HG02571 (cell line): ENCODE data around the gene C2CD4C.
"Not testable (repeated sequence)": the region's sequence is repeated elsewhere in the genome, so short reads cannot be mapped to it uniquely, and the experiment has no call there.

ENCODE experiments used
- ATAC-seq: cut with Tn5 transposase; IDR thresholded peaks from one replicate; pipeline ENCODE4 v1.9.1; 2021; ENCODE audit warnings: mild to moderate bottlenecking, moderate library complexity; ENCODE audit not compliant: unreplicated experiment

Gene C2CD4C, protein sequence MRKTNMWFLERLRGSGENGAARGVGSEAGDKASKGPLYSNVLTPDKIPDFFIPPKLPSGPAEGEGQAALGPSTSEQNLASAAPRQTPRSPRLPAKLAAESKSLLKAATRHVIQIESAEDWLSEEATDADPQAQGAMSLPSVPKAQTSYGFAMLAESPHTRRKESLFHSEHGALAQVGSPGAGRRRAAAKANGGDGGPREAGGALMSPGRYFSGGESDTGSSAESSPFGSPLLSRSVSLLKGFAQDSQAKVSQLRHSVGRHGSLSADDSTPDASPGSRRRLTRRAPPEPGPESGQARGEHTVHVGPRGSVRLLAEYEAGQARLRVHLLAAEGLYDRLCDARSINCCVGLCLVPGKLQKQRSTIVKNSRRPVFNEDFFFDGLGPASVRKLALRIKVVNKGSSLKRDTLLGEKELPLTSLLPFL

DNA sequence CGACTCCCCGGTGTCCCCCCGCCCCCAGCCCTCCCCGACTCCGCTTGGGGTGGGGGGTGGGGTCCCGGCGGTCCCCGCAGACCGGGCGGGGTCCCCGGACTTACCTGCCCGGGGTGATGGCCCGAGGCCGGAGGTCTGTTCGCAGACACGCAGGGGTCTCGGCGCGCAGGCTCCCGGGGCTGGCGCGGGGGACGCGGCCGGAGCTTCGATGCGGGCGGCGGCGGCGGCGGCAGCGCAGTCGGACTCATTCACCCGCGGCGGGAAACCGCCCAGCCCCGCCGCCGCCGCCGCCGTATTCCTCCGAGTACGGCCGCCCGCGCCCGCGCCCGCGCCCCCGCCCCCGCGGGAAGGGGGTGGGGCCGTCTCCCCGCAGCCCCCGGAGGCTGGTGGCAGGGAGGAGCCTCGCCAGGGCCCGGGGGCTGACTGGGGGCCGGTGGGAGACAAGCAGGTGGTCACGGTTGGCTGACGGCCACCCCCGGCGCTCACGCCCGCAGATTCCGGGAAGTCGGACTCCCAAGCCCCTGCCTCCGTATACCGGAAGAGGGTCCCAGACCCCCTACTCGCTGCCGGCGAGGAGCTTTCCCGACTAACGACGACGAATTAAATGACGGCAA is at the start of gene C2CD4C:
TSS of gene C2CD4C (minus strand) at position 246 of the 614 bp plus-strand sequence. CDS start 786 bp downstream, outside the sequence.
- ATAC-seq: no peak

DNA sequence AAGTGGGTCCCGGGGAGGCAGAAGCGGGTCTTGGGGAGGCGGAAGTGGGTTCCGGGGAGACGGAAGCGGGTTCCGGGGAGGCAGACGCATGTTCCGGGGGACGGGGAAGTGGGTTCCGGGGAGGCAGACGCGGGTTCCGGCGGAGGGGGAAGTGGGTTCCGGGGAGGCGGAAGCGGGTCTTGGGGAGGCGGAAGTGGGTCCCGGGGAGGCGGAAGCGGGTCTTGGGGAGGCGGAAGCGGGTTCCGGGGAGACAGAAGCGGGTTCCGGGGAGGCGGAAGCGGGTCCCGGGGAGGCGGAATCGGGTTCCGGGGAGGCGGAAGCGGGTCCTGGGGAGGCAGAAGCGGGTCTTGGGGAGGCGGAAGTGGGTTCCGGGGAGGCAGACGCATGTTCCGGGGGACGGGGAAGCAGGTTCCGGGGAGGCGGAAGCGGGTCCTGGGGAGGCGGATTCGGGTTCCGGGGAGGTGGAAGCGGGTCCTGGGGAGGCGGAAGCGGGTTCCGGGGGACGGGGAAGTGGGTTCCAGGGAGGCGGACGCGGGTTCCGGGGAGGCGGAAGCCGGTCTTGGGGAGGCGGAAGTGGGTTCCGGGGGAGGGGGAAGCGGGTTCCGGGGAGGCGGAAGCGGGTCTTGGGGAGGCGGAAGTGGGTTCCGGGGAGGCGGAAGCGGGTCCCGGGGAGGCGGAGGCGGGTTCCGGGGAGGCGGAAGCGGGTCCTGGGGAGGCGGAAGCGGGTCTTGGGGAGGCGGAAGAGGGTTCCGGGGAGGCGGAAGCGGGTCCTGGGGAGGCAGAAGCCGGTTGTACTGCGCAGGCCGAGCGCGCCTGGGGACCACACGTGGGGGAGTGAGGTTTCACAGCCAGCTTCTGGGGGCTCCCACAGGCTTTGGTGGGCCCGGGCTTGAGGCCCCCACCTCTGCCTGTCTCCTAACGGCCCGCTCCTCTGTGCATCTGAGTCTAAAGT is 49.4 kb upstream of the C2CD4C start:
- no peak for ATAC-seq

DNA sequence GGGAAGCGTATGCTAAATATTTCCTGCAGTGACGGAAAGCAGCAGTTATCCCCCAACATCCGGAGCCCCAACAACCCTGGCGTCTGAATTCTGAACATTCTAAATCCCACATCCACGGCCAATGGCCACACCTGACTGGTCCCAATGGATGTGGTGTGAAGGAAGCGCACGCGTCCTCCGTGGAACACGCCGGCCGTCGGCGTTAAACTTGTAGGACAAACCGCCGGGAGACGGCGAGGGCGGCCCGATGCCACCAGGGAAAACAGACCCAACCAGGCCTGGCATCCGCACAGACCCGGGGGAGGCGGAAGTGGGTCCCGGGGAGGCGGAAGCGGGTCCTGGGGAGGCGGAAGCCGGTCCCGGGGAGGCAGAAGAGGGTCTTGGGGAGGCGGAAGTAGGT is 48.7 kb upstream of the C2CD4C start:
- ATAC-seq: no peak

DNA sequence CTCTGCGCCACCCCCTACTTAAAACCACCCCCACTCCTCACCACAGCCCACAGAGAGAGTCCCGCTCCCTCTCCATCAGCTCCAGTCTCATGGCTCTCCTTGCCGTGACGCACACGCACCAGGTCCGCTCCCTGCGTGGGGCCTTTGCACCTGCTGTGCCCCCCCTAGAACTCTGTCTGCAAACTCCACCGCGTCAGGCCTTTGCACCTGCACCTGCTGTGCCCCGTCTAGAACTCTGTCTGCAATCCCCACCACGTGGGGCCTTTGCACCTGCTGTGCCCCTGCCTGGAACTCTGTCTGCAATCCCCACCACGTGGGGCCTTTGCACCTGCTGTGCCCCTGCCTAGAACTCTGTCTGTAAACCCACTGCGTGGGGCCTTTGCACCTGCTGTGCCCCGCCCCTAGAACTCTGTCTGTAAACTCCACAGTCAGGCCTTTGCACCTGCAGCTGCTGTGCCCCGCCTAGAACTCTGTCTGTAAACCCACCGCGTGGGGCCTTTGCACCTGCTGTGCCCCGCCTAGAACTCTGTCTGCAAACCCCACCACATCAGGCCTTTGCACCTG is 47.7 kb upstream of the C2CD4C start:
- no peak for ATAC-seq

DNA sequence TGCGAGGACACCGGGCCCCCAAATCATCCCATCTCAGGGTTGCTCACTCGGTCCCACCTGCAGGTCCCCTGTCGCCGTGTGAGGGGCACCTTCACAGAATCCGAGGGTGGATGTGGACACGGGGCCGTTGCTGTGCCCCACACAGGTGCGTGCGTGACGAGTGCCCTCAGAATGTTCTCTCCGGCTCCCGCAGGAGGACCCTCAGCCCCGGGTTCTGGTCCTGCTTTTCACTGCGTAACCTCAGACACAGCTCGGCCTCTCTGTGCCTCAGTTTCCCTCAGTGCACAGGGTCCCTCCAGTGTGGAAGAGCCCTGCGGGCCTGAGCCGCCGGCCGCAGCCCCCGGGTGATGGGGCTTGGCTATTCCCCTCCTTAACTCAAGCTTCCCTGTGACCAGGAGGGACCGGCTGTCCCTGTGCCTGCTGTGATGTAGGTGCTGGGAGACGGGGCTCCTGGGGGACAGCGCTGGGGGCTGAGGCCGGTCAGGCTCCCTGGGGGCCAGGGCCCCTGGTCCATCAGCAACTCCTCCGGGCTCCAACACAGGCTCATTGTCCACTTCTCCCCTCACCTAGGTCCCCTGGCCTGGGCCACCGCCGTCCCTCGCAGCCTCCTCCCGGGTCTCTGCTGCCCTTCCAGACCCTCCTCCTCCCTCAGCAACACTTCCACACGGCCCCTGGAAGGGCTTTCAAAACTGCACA is 47.1 kb upstream of the C2CD4C start:
- ATAC-seq: no peak

DNA sequence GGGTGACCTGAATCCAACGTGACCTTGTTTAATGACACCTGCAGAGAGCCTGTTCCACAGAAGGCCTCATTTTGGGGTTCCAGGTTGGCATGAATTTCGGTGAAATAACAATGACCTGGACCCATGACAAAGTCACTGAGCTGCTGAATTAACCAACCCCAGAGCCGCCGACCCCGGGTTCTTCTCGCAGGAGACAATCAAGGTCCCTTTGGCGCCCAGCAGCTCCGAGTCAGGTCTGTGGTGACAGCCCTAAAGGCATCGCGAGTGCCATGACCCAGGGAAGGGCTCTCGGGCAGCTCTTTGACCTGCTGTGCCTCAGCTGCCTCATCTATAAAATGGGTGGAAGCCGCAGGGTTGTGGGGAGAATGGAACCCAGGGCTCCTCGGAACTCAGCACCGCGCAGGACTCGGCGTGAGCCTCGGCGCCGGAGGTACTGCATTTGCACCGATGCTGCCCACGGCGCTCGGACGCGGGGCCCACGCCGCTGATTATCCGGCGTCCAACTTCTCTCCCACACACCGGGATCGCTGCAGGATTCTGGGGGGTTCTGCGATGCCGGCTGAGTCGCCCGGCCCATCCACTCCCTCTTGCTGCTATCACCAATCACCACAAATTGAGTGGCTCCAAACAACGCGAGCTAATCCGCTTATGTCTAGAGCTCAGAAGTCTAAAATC is 46.2 kb upstream of the C2CD4C start:
- ATAC-seq: no peak

DNA sequence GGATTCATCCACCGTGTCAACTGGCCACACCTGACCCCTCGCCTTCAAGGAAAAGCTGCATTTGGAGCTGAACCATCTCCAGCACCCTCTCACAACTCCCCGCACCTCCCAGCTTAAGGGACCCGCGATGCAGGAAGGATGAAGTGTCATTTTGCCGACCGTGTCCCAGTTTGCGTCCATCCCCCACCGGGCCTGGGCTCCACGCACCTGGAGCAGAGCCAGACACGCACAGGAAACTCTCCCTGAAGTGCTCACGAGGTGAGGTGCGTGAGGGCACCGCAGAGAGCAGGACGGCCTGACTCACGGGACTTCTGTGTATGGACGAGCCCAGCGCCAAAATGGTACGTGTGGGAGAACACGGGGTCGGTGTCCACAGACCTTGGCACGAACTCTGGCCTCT is 44.7 kb upstream of the C2CD4C start:
- ATAC-seq: no peak

DNA sequence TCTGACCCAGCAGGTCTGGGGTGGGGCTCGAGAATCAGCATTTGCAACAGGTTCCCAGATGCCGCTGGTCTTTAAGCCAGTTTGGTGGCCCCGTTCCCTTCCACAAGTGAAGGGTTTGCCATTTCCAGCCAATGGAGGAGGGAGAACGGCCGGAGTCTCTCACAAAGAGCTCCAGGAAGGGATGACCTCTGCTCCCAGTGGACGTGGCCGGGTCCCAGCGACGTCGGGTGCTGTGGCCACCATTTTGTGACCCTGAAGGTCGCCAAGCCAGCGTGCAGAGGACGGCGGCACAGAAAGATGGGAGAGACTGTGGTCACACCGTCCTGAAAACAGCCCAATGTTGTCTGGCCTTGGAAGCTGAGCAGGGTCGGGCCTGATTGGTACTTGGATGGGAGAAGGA is 43.9 kb upstream of the C2CD4C start:
- ATAC-seq: no peak

DNA sequence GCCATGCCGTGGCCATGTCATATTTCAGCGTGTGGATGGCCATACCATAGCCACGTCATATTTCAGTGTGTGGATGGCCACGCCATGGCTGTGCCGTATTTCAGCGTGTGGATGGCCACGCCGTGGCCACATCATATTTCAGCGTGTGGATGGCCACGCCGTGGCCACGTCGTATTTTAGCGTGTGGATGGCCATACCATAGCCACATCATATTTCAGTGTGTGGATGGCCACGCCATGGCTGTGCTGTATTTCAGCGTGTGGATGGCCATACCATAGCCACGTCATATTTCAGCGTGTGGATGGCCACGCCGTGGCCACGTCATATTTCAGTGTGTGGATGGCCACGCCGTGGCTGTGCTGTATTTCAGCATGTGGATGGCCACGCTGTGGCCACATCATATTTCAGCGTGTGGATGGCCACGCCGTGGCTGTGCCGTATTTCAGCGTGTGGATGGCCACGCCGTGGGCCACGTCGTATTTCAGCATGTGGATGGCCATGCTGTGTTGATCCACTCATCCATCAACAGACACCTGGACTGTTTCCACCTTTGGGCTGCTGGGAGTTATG is 42.0 kb upstream of the C2CD4C start:
- not testable (repeated sequence) for ATAC-seq

DNA sequence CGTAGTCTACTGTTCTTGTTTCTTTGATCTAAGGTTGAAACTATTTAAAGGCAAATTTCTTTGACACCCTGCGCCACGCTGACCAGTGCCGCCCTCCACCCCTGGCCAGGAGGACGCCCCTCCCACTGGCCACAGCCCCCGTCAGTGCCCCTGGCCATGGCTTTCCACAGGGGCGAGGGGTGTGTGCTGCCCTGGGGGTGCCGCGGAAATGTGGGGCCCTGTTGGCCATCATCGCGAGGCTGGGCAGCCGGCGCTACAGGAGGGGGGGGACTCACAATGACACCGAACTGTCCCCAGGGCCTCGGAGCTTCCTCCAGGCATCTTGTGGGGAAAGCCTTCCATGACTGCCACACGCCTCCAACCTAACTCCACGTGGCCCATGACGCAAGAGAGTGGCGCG is 41.0 kb upstream of the C2CD4C start:
- no peak for ATAC-seq

DNA sequence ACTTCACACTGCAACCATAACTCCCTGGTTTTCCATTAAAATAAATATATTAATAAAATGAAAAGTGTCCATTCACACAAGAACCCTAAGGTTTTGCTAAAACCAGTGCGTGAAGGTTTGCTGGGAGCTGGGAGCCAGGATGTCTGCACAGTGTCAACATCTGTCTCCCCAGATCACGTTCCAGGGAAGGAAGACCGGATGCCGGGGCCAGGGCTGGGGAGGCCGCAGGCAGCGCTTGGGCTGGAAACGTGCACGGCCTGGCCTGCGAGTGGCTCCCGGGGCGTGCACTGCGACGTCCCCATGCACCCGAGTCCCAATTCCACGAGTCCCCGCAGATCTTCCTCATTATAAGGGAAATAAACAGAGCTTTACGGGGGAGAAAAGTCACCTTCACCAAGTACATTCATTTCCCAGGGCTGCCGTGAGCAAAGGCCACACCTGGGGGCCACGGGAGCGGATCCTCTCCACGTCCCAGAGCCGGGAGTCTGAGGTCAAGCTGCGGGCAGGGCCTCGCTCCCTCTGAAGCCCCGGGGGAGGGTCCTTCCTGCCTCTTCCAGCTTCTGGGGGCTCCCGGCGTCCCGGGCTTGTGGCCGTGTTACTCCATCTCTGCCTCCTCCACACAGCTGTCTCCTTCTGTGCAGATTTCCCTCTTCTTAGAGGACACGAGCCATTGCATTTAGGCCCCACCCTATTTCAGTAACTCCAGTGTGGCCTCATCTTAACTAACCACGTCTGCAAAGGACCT is 39.0 kb upstream of the C2CD4C start:
- no peak for ATAC-seq

DNA sequence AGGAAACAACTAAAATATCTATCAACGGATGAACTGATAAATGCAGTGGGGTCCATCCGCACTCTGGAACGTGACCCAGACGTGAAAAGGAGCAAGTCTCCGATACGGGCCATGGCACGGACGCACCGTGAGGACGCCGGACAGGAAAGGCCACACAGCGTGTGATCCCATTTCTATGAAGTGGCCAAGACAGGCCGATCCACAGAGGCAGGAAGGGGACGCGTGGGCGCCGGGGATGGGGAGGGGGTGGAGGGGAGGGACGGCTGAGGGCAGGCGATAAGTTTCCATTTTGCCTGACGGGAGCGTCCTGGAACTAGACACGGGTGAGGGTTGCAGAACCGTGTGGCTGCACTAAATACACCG is 38.1 kb upstream of the C2CD4C start:
- ATAC-seq: no peak

DNA sequence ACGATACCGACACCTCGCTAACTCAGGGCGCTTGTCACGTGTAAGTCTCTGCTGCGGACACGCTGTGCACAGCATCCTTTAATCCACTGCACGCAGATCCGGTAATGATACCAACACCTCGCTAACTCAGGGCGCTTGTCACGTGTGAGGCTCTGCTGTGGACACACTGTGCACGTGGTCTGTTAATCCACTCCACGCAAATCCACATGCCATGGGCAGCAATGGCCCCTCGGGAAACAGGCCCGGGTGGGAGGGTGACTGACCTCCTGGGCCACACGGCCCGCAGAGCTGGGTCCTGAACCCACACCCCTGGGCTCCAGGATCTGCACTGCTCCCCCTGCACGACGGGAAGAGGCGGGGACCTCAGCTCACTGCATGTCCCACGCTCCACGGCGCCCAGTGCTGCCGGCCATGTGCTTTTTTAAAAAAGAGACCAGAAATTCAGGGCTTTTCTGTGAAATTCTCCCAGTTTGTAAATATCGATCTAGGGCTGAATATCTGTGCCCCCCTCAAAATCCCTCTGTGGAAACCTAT is 35.8 kb upstream of the C2CD4C start:
- no peak for ATAC-seq

DNA sequence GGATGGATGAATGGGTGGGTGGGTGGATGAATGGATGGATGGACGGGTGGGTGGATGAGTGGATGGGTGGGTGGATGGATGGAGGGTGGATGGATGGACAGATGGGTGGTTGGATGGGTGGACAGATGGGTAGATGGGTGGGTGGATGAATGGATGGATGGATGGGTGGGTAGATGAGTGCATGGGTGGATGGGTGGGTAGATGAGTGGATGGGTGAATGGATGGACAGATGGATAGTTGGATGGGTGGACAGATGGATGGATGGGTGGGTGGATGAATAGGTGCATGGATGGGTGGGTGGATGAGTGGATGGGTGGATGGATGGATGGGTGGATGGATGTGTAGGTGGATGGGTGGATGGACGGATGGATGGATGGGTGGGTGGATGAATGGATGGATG is 34.1 kb upstream of the C2CD4C start:
- no peak for ATAC-seq

DNA sequence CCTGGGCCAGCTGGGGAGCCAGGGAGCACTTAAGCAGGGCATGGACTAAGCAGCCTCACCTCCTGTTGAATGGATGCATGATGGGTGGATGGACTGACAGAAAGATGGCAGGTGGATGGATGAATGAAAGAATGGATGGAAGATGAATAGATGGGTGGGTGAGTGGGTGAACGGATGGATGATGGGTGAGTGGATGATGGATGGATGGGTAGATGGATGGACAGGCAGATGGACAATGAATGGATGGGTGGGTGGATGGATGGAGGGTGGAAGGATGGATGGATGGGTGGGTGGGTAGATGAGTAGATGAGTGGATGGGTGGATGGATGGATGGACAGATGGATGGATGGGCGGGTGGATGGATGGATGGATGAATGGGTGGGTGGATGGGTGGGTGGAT is 33.1 kb upstream of the C2CD4C start:
- ATAC-seq: no peak

DNA sequence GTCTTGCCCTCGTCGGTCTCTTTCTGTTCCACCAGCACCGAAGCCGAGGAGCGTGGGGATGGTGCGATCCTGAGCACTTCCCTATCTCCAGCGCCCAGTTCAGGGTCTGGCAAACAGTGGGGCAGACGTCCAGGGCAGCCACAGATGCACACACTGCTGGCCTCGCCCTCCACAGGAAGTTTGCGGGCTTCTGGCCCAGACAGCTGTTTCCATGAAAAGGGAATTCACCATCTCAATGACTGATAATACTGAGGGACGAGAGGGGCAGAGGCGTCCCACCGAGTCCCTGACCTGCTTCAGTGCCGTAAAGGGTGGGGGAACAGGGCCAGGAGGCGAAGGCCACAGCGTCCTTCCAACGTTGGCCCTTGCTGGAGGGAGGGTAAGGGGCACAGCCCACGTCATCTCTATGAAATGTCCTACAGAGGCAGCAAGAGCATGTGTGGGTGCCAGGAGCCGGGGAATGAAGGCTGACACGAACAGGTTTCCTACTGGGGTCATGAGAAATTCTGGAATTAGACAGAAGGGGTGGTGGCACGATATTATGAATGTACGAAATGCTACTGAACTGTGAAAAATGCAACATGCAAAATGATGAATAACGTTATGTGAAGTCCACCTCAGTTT is 32.4 kb upstream of the C2CD4C start:
- no peak for ATAC-seq

DNA sequence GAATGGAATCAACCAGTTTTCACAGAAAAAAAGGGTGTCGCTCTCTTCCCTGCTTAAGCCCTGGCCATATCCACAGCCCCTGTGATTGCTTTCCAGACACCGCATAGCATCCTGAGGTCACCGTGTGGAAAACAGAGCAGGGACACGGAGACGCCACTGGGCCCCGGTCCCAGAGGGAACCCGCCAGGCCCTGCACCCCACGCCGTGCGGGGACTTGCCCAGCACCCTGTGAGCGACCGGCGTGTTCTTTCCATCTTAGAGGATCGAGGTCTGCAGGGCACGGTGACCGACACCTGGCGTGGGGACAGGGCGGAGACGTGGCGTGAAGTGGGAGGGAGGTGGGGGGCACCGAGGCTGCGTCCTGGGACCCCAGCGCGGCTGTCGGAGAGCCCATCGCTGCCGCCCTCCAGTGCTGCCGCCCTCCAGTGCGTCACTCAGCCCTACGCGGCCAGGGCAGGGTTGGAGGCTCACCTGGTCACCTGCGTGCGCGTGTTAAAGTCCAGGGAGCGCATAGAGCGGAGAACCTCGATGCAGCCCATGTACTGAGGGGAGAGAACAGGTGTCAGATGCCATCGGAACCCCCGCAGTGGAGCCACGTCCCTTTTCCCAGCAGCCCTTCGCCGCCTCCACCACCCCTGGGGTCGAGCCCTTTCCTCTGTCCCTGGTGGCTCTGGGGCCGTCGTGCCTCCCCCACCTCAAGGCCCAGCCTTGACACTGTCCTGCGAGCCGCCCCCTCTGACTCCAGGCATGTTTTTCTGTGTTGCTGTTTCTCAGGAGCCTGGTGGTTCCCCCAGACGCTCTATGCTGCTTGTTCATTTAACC is 31.7 kb upstream of the C2CD4C start:
- ATAC-seq: no peak
